Liver (tissue), 9 donors: ENCODE measurements around the gene PLCB4. TPM values are rescaled to one million over a fixed set of nuclear protein-coding genes. Genes with fewer than 3 reads are reported as not detected.

ENCODE experiments used
- DNase-seq: peaks from one replicate; pipeline ENCODE4 v3.0.0-alpha.2; 2017; ENCODE audit warnings: low spot score
- H3K27ac ChIP-seq, 2 donors: one replicate each; pipeline ENCODE4 v1.7.0; 2013; ENCODE audit warnings: inconsistent platforms in 2 of 2, low read length in 2 of 2, control low read depth in 1 of 2, low read depth in 1 of 2, mild to moderate bottlenecking in 1 of 2
- H3K27me3 ChIP-seq, 4 donors: one replicate each; pipeline versions ENCODE4 v1.6.1 to v1.7.0; 2013; ENCODE audit warnings: low read length in 3 of 4, inconsistent platforms in 1 of 4, mild to moderate bottlenecking in 1 of 4, moderate library complexity in 1 of 4; ENCODE audit not compliant: control insufficient read depth in 4 of 4, insufficient read depth in 4 of 4
- H3K36me3 ChIP-seq, 4 donors: one replicate each; pipeline versions ENCODE4 v1.6.1 to v1.7.0; 2013; ENCODE audit warnings: low read length in 3 of 4, mild to moderate bottlenecking in 3 of 4, low read depth in 1 of 4, moderate library complexity in 1 of 4; ENCODE audit not compliant: control insufficient read depth in 4 of 4, insufficient read depth in 3 of 4
- H3K4me1 ChIP-seq, 4 donors: one replicate each; pipeline versions ENCODE4 v1.6.1 to v1.7.0; 2013; ENCODE audit warnings: low read length in 3 of 4, mild to moderate bottlenecking in 3 of 4, moderate library complexity in 1 of 4; ENCODE audit not compliant: control insufficient read depth in 4 of 4, insufficient read depth in 4 of 4
- H3K4me3 ChIP-seq, 3 donors: one replicate each; pipeline versions ENCODE4 v1.6.1 to v1.7.0; 2013; ENCODE audit warnings: low read length in 3 of 3, control low read depth in 1 of 3, low read depth in 1 of 3, mild to moderate bottlenecking in 1 of 3
- H3K9ac ChIP-seq, 2 donors: one replicate each; pipeline ENCODE4 v1.7.0; 2013; ENCODE audit warnings: low read length in 2 of 2, mild to moderate bottlenecking in 2 of 2, moderate library complexity in 2 of 2, control low read depth in 1 of 2, low read depth in 1 of 2
- H3K9me3 ChIP-seq, 4 donors: one replicate each; pipeline versions ENCODE4 v1.6.1 to v1.7.0; 2013; ENCODE audit warnings: low read length in 3 of 4; ENCODE audit not compliant: control insufficient read depth in 4 of 4
- EGR1 ChIP-seq, 2 donors: IDR thresholded peaks; 2 replicates each; pipeline ENCODE4 v1.6.1; 2016 to 2018; ENCODE audit warnings: antibody characterized with exemption in 2 of 2, low read depth in 2 of 2
- FOXA2 ChIP-seq: IDR thresholded peaks from 2 replicates; pipeline ENCODE4 v1.6.1; 2016; ENCODE audit warnings: antibody characterized with exemption
- GABPA ChIP-seq, 2 donors: IDR thresholded peaks in 1 of 2; conservative IDR thresholded peaks in 1 of 2; 2 replicates each; pipeline ENCODE4 v1.6.1; 2016; ENCODE audit warnings: antibody characterized with exemption in 2 of 2, mild to moderate bottlenecking in 1 of 2, moderate library complexity in 1 of 2
- JUND ChIP-seq, 2 donors: IDR thresholded peaks; 2 replicates each; pipeline ENCODE4 v1.6.1; 2016; ENCODE audit warnings: antibody characterized with exemption in 2 of 2
- RAD21 ChIP-seq, 2 donors: IDR thresholded peaks; 2 replicates each; pipeline ENCODE4 v1.6.1; 2016; ENCODE audit warnings: antibody characterized with exemption in 2 of 2, mild to moderate bottlenecking in 2 of 2
- RXRA ChIP-seq, 2 donors: IDR thresholded peaks; 2 replicates each; pipeline ENCODE4 v1.6.1; 2017 to 2018; ENCODE audit warnings: antibody characterized with exemption in 2 of 2, mild to moderate bottlenecking in 1 of 2
- SP1 ChIP-seq: IDR thresholded peaks from 2 replicates; pipeline ENCODE4 v1.6.1; 2018; ENCODE audit warnings: antibody characterized with exemption, mild to moderate bottlenecking
- TAF1 ChIP-seq: conservative IDR thresholded peaks from 2 replicates; pipeline ENCODE4 v1.6.1; 2016; ENCODE audit warnings: antibody characterized with exemption, mild to moderate bottlenecking
- ZBTB33 ChIP-seq: IDR thresholded peaks from 2 replicates; pipeline ENCODE4 v1.6.1; 2016; ENCODE audit warnings: antibody characterized with exemption
- WGBS: extraction: QIAGEN DNeasy Blood & Tissue Kit; methylation state at CpG from one replicate; pipeline ENCODE4 v1.1.7; 2013; 5-methylcytosine and 5-hydroxymethylcytosine counted together
- polyA plus RNA-seq, 2 donors: library from polyadenylated mRNA; stranded (reverse) in 1 of 2; unstranded in 1 of 2; fragments of 200-250 nt in 1 of 2; fragments of >200 nt in 1 of 2; fragmentation: Nextera tagmentation in 1 of 2; extraction: Ambion mirVana in 1 of 2; gene quantifications; one replicate each; pipeline versions ENCODE4 v1.2.1 to v1.2.3, GENCODE V29; 2013 to 2015
- total RNA-seq, 2 donors: library from RNA; depleted of rRNA; stranded (reverse); fragments of >200 nt; gene quantifications; one replicate each; pipeline ENCODE4 v1.2.3, GENCODE V29; 2014
- TF ChIP-seq, protein P1 (sequence below): fragments of 150-350 bp; IDR thresholded peaks from 2 replicates; pipeline ENCODE4 v1.5.1; 2017; ENCODE audit warnings: improper control_type of control experiment, low read depth, low read length; ENCODE audit not compliant: missing input control
- TF ChIP-seq, protein P2 (sequence below): IDR thresholded peaks from 2 replicates; pipeline ENCODE4 v1.6.1; 2016; ENCODE audit warnings: antibody characterized with exemption, mild to moderate bottlenecking
- TF ChIP-seq, protein P3 (sequence below): IDR thresholded peaks from 2 replicates; pipeline ENCODE4 v1.6.1; 2016; ENCODE audit warnings: antibody characterized with exemption
- donor health status: healthy.
- donor health status: healthy.
- donor health status: healthy.
- donor health status: healthy.
- donor health status: healthy.

The PLCB4 gene
- total and polyA plus RNA-seq, 4 donors = 0.14 to 0.67 (median 0.30) TPM

- no peaks in the 10 kb centered on the region for H3K9me3 ChIP-seq
- H3K27me3 ChIP-seq = peaks cover 0 to 7% (median 0%) of the 10 kb centered on the region in 4 donors
- H3K27ac ChIP-seq = no peak overlapping the region
- 63% methylated on average over 5 of the region's 5 CpGs for WGBS
- no peak overlapping the region for H3K4me3 ChIP-seq
- H3K36me3 ChIP-seq = no peaks in the 10 kb centered on the region
- no peak for DNase-seq
- H3K4me1 ChIP-seq = no peaks in the 10 kb centered on the region
- H3K9ac ChIP-seq = no peak overlapping the region
- TF ChIP-seq ZBTB33 (no peak), RXRA (IDR thresholded peaks at IDR 0.05) (no peak), GABPA (IDR thresholded peaks at IDR 0.05 in 1 of 2, conservative IDR thresholded peaks at IDR 0.05 in 1 of 2) (no peak)
- TF ChIP-seq, protein P1, sequence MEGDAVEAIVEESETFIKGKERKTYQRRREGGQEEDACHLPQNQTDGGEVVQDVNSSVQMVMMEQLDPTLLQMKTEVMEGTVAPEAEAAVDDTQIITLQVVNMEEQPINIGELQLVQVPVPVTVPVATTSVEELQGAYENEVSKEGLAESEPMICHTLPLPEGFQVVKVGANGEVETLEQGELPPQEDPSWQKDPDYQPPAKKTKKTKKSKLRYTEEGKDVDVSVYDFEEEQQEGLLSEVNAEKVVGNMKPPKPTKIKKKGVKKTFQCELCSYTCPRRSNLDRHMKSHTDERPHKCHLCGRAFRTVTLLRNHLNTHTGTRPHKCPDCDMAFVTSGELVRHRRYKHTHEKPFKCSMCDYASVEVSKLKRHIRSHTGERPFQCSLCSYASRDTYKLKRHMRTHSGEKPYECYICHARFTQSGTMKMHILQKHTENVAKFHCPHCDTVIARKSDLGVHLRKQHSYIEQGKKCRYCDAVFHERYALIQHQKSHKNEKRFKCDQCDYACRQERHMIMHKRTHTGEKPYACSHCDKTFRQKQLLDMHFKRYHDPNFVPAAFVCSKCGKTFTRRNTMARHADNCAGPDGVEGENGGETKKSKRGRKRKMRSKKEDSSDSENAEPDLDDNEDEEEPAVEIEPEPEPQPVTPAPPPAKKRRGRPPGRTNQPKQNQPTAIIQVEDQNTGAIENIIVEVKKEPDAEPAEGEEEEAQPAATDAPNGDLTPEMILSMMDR = no peak
Measured at GRCh38 chr20:9422321-9423057, 353.6 kb downstream of the PLCB4 start.

DNA sequence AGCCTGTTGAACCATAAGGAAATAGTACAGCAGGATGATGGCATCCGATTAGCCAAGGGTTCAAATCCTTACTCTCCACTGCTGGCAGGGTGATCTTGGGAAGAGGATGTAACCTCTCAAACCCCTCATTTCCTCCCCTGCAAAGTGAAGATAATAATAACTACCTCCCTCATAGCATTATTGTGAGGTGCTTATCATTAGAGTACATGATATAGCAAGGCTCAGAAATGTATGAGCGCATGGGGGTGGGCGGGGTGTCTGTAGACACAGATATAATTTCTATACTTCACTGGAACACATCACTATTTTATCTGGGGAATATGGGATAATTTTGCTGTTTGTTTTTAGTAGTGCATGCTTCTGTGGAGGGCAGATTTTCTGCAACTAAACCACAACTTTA lies 355.7 kb downstream of the PLCB4 start:
- no peaks in the 10 kb centered on the region for H3K36me3 ChIP-seq
- TF ChIP-seq RXRA (IDR thresholded peaks at IDR 0.05) = no peak
- TF ChIP-seq TAF1 = no peak
- TF ChIP-seq, protein P1 = no peak
- no peak for TF ChIP-seq JUND (IDR thresholded peaks at IDR 0.05)
- TF ChIP-seq FOXA2 = no peak
- TF ChIP-seq, protein P2, sequence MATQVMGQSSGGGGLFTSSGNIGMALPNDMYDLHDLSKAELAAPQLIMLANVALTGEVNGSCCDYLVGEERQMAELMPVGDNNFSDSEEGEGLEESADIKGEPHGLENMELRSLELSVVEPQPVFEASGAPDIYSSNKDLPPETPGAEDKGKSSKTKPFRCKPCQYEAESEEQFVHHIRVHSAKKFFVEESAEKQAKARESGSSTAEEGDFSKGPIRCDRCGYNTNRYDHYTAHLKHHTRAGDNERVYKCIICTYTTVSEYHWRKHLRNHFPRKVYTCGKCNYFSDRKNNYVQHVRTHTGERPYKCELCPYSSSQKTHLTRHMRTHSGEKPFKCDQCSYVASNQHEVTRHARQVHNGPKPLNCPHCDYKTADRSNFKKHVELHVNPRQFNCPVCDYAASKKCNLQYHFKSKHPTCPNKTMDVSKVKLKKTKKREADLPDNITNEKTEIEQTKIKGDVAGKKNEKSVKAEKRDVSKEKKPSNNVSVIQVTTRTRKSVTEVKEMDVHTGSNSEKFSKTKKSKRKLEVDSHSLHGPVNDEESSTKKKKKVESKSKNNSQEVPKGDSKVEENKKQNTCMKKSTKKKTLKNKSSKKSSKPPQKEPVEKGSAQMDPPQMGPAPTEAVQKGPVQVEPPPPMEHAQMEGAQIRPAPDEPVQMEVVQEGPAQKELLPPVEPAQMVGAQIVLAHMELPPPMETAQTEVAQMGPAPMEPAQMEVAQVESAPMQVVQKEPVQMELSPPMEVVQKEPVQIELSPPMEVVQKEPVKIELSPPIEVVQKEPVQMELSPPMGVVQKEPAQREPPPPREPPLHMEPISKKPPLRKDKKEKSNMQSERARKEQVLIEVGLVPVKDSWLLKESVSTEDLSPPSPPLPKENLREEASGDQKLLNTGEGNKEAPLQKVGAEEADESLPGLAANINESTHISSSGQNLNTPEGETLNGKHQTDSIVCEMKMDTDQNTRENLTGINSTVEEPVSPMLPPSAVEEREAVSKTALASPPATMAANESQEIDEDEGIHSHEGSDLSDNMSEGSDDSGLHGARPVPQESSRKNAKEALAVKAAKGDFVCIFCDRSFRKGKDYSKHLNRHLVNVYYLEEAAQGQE = no peak
- no peak for TF ChIP-seq RAD21 (IDR thresholded peaks at IDR 0.05)
- TF ChIP-seq EGR1 (IDR thresholded peaks at IDR 0.05; ENCODE audit: low read depth in 2 of 2) = no peak
- no peak for TF ChIP-seq SP1
- TF ChIP-seq, protein P3, sequence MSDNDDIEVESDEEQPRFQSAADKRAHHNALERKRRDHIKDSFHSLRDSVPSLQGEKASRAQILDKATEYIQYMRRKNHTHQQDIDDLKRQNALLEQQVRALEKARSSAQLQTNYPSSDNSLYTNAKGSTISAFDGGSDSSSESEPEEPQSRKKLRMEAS = no peak
- H3K27ac ChIP-seq = no peak overlapping the region
- H3K9me3 ChIP-seq = no peaks in the 10 kb centered on the region
- WGBS = 79% methylated on average over 3 of the region's 3 CpGs
- no peak overlapping the region for H3K9ac ChIP-seq
- peaks cover 0 to 7% (median 0%) of the 10 kb centered on the region in 4 donors for H3K27me3 ChIP-seq
- no peaks in the 10 kb centered on the region for H3K4me1 ChIP-seq
- DNase-seq = no peak
- H3K4me3 ChIP-seq = no peak overlapping the region
